RCC 7860 (cell line): ENCODE measurements around the gene DRD1.
"Not testable (repeated sequence)": the region's sequence is repeated elsewhere in the genome, so short reads cannot be mapped to it uniquely, and the experiment has no call there.

Source experiments
- DNase-seq: peaks from one replicate; pipeline ENCODE4 v3.0.0-alpha.2; 2015; ENCODE audit warnings: low spot score
- FAIRE-seq: peaks from 2 replicates; lab custom pipeline; 2012; peaks lifted over from hg19 to GRCh38; lab: Jason Lieb, UNC

Gene DRD1

DNA sequence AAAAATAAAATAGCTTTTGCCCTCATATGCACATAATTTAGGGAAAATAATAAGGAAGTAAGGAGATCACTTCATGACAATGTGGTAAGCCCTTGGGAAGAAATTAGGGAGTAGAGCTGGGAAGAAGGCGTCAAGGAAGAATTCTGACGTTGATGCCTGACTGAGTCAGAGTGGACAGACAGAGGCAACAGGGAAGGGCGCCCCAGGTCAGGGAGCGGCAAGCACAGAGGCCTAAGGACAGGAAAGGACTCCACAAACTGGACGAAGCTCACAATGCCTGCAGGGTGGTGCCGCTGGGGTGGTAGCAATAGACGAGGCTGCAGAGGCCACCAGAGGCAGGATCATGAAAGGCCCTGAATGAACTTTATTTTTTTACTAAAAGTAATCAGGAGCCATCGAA, 7.6 kb downstream of the DRD1 start:
- FAIRE-seq: no peak
- no peak for DNase-seq

DNA sequence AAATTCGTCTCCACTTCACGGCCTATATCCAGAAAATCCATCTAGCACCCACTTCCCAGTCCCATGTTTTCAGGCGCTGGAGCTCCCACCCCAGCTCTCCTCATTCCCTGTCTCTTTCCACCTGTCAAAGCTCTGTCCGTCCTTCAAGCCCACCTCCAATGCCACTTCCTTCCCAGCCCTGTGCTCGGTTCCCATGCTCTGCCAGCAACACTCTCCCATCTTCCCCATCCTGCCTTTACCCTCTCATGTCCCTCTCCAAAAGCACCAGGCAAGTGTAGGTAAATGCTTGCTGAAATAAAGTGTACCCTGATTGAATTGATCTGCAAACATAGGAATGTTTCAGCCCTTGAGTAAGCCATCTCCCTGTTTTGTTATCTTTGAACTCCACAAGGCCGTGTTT, 9.2 kb downstream of the DRD1 start:
- FAIRE-seq (no peak), DNase-seq (no peak)

DNA sequence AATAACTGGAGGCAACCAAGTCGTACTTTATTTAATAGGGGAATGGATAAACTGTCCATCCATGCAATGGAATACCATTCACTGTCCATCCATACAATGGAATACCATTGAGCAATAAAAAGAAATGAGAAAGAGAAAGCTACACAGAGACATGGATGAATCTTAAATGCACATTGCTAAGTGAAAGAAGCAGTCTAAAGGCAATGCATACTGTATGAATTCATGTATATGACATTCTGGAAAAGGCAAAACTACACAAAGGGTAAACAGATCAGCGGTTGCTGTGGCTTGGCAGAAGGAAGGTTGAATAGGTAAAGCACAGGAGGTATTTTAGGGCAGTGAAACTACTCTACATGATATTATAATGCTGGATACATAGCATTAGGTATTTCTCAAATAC, 16.2 kb downstream of the DRD1 start:
- FAIRE-seq (no peak), DNase-seq (no peak)

DNA sequence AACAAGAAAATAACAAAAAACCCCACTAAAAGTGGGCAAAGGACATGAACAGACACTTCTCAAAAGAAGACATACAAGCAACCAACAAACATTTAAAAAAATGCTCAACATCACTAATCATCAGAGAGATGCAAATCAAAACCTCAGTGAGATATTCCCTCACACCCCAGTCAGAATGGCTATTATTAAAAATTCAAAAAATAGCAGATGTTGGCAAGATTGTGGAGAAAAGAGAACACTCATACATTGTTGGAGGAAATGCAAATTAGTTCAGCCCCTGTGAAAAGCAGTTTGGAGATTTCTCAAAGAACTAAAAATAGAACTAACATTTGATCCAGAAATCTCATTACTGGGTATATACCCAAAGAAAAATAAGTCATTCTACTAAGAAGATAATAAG, 19.4 kb downstream of the DRD1 start:
- not testable (repeated sequence) for DNase-seq, FAIRE-seq

DNA sequence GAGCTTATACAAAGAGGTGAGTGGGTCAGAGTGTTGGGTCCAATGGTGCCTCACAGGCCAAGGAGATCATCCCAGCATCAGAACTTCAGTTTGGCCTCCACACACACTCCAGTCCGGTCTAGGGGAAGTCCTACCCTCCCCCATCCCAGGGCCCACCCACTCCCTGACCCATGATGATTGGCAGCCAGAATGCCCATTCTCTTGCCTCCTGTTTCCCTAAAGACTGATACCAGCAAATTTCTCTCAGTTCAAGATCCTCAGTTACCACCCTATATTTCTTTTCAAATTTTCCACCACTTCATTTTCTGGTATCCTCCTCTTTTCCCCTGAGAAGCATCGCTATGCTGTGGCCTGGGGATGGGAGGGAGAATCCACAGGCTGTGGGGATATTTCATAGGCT, 21.9 kb downstream of the DRD1 start:
- FAIRE-seq (no peak), DNase-seq (no peak)

DNA sequence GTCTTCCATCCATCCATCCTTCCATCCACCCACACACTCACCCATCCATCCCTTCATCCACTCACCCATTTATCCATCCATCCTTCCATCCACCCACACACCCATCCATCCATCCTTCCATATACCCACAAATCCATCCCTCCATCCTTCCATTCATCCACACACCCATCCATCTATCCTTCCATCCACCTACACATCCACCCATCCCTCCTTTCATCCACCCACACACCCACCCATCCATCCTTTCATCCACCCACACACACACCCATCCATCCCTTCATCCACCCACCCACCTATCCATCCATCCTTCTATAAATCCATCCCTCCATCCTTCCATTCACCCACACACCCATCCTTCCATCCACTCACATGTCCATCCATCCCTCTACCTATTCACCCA, 23.6 kb downstream of the DRD1 start:
- FAIRE-seq (no peak), DNase-seq (no peak)

DNA sequence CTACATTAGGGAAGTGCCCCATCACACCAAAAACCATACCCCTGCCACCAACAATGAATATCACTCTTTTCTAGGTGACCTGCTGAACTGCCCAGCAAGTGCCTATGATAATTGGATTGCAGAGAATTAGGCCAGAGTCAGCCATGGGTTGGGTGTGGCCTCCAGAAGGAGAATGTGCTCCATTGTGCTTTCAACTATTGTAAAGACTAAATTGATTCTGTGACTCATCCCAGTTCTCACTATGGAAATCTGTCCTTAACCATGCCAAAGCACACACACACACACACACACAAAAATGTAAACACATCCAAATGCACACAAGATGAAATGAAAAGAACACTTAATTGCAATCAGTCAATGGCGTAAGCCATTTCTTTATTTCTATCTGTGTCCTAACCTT, 25.7 kb downstream of the DRD1 start:
- DNase-seq (no peak), FAIRE-seq (no peak)

DNA sequence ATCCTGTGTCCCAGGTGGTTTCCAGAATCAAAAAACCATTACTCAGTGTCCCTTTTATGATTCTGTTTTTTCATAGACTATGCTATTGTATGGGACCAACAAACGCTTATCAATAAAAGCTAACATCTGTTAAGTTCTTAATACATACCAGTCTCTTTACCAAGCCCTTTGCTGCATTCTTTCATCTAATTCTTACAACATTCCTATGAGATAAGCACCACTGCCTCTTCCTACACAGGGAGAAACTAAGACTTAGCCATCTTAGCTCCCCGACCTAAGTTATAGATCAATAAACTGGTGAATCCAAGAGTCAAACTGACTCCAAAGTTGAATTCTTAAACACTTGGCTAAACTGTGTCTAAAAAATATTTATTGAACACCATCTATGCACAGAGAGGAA, 26.6 kb downstream of the DRD1 start:
- FAIRE-seq: no peak

DNA sequence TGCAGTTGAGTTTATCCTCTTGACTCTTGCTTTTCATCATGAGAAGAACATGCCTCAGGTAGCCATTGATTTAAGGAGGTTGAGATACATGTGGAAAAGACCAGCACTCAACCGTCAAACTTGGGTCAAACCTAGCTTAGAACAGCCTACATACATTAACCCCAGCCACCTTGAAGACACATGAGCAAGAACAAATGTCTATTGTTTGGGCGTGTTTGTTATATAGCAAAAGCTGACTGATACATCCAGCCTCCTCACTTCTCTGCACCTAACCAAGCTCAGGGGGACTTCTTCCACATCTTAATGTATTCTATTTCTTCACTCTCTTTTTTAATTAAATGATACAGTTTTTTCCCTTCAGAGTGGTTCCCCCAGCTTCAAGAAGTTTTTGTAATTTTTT, 28.7 kb downstream of the DRD1 start:
- DNase-seq (no peak), FAIRE-seq (no peak)

More for the DNA sequence above, 26.6 kb downstream of the DRD1 start:
- DNase-seq: no peak

DNA sequence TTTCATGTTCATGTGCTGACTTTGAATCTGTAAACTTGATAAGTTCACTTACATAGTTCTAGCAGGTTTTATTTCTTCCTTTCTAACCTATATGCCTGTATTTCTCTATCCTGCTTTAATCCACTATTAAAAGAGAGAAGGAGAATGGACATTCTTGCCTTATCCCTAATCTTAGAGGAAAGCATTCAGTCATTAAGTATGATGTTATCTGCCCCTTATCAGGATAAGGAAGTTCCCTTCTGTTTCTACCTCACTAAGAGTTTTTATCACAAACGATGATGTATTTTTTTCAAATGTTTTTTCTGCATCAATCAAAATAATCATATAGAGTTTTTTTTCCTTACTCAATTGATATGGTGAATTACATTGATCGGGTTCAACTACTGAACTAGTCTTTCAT, 33.1 kb downstream of the DRD1 start:
- FAIRE-seq: no peak
- DNase-seq: no peak

DNA sequence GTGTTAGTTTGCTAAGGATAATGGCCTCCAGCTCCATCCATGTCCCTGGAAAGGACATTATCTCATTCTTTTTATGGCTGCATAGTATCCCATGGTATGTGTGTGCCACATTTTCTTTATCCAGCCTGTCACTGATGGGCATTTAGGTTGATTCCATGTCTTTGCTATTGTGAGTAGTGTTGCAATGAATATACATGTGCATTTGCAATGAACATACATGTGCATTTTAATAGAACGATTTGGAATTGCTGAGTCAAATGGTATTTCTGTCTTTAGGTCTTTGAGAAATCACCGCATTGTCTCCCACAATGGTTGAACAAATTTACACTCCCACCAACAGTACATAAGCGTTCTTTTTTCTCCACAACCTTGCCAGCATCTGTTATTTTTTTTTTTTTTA, 37.7 kb downstream of the DRD1 start:
- no peak for DNase-seq
- FAIRE-seq: no peak

DNA sequence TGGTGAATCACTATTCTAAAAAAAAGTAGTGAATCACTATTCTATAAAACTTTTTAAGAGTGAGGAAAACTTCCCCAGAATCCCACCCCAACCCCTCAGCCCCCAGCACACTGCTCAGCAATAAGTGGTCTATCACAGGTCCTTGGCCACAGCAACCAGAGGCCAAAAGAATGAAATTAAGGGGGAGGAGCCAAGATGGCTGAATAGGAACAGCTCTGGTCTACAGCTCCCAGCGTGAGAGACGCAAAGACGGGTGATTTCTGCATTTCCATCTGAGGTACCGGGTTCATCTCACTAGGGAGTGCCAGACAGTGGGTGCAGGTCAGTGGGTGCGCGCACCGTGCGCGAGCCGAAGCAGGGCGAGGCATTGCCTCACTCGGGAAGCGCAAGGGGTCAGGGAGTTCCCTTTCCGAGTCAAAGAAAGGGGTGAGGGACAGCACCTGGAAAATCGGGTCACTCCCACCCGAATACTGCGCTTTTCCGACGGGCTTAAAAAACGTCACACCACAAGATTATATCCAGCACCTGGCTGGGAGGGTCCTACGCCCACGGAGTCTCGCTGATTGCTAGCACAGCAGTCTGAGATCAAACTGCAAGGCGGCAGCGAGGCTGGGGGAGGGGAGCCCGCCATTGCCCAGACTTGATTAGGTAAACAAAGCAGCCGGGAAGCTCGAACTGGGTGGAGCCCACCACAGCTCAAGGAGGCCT, 46.2 kb downstream of the DRD1 start:
- FAIRE-seq, DNase-seq: not testable (repeated sequence)

DNA sequence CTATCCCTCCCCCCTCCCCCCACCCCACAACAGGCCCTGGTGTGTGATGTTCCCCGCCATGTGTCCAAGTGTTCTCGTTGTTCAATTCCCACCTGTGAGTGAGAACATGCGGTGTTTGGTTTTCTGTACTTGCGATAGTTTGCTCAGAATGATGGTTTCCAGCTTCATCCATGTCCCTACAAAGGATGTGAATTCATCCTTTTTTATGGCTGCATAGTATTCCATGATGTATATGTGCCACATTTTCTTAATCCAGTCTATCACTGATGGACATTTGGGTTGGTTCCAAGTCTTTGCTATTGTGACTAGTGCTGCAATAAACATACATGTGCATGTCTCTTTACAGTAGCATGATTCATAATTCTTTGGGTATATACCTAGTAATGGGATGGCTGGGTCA, 48.6 kb downstream of the DRD1 start:
- FAIRE-seq, DNase-seq: not testable (repeated sequence)

DNA sequence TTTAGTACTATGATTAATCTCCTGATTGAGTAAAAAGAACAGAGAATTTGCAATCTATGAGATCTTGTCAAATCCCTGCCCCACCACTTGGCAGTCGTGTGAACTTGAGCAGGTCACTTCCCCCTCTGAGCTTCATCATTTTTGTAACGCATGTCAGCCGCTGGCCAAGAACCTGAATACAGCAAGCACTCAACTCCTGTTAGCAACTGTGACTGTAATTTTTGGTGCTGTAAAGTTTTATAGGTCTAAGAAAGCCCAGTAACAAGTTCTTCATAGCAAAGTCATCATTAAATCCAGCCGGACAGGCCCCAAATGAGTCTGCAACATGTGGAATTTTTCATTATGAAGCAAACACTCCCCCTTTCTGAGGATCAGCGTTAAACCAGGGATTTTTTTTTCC, 49.4 kb downstream of the DRD1 start:
- no peak for FAIRE-seq
- DNase-seq: no peak

DNA sequence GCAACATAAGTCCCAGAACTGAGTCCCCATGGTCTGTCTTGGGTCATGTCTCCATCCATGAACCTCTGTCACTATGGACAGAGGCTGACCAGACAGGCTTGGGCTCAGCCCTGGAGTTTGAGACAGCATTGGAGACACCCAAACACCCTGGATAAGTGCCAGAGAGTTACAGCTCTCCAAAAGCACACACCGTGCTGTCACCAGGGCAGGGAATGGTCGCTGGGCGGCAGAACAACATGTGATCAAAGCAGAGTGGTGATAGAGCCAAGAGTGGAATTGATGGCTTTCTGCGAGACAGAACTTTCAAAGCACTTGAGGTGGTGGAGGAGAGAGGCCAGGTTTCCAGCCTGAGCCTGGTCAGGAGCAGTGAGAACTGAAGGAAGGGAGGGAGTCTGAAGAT, 50.1 kb downstream of the DRD1 start:
- FAIRE-seq (no peak), DNase-seq (no peak)

DNA sequence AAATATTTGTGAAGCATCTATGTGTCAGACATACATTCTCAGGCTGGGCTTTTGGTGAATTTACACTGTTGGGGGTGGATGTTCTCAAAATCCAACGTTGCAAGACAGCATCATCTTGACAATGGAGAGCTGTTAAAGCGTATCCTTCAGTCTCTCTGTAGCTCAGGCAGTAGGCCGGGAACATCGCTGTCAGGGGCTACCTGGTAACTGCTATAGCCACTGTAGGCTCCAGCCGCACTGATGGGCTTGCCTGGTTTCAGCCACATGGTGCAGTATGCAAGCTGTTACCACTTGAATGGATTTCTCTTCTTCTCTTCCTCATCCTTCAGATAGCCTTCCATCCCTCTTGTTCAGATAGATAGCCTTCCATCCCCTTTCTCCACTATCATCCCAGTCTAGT, 51.7 kb downstream of the DRD1 start:
- FAIRE-seq (no peak), DNase-seq (no peak)

DNA sequence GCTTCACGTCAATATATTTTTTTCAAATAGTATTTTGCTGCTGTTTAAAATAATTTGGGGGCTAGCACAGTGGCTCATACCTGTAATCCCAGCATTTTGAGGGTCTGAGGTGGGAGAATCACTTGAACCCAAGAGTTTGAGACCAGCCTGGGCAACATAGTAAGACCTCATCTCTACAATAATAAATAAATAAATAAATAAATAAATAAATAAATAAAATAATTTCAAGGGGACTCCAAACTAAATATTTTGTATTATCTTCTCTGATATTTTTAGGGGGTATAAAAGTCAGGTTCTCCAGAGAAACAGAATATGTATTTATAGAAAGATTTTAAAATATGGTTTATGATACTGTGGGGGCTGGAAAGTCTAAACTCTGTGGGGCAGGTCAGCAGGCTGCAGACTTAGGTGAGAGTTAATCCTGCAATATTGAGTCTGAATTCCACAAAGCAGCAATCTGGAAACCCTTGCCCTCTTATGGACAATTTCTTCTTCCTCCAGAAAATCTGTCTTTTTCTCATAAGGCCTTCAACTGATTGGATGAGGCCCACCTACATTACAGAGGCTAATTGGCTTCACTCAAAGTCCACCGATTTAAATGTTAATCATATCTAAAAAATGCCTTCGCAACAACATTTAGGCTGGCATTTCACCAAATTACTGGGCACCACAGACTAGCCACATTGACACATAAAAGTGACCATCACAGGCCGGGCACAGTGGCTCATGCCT, 53.5 kb downstream of the DRD1 start:
- DNase-seq: no peak
- FAIRE-seq: no peak
